ENCODE results near the gene TTLL12. TPM values are rescaled to one million over a fixed set of nuclear protein-coding genes. Genes with fewer than 3 reads are reported as not detected.

The TTLL12 gene
- total and polyA plus RNA-seq, 2 of the 8 experiments (the other 6 are each of a cell fraction or from before 2014, with no cell fraction given): 101 to 124 TPM

DNA sequence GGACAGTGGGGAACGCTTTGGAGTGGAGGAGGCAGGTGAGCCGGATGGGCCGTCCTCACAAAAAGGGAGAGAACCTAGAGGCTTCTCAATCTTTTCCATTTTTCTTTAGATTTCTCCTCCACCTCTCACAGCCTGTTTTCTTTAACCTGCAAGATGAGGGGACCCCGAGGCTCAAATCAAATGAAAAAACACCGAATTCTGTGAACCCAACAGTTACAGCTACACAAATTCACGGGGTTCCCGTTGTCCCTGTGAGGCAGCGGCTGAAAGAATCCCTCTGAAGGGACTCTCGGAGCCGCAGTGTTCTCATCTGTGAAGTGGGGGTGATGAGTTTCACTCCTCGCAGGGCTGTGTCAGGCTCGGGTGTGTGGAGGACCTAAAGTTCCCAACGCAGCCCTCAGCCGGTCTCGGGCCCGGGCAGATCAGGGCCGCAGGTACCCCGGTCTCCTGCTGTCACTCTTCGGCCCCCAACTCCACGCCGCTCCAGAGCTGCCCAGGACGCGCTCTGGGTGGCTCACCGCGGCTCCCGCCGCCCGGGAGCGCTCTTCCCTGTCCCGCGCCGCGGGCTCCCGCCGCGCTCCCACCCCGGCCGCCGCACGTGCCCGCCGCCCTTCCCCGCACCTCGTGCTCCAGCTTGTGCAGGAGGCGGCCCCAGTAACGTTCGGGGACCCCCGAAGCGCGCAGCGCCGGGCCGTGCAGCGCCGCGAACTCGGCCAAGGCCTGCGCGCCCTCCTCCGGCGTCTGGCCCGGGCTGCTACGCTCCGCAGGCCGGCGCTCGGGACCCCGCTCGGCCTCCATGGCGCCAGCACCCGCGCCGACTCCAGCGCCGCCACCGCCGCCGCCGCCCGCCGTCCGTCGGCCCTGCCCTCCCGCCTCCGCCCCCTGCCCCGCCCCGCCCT lies at the start of gene TTLL12 (continued):
- no peak for TF ChIP-seq ASH2L (IDR thresholded peaks at IDR 0.05; ENCODE audit: low read length)
- peak in 1 of 2 experiments; percentile 48; a peak in 2 of 3 replicates for TF ChIP-seq POLR2A (IDR thresholded peaks at IDR 0.05; ENCODE audit: control extremely low read depth in 1 of 2, low read depth in 2 of 2, low read length in 2 of 2)
- TF ChIP-seq MAX (IDR thresholded peaks at IDR 0.05): peak; percentile 93
- TF ChIP-seq, protein P1, sequence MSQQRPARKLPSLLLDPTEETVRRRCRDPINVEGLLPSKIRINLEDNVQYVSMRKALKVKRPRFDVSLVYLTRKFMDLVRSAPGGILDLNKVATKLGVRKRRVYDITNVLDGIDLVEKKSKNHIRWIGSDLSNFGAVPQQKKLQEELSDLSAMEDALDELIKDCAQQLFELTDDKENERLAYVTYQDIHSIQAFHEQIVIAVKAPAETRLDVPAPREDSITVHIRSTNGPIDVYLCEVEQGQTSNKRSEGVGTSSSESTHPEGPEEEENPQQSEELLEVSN (IDR thresholded peaks at IDR 0.05): peak; percentile 61
- TF ChIP-seq TAF1 (IDR thresholded peaks at IDR 0.05; ENCODE audit: low read depth, low read length): peak; percentile 42
- TF ChIP-seq HDAC2 (IDR thresholded peaks at IDR 0.05; ENCODE audit: borderline replicate concordance in 1 of 2, low read depth in 2 of 2, low read length in 2 of 2): peak in 1 of 2 experiments; percentile 33; a peak in 1 of 4 replicates
